GM12878 (cell line): ENCODE results near the gene TAF3. TPM values are rescaled to one million over a fixed set of nuclear protein-coding genes. Genes with fewer than 3 reads are reported as not detected.

Source experiments
- ATAC-seq: fragments of 200-7000 bp; cut with Tn5 transposase; 3 replicates; pipeline ENCODE4 v1.9.1; 2020; ENCODE audit warnings: mild to moderate bottlenecking, moderate library complexity
- BruUV-seq: library from RNA; stranded (reverse); fragments of 400-500 nt; replicated peaks from 2 replicates; lab custom pipeline; 2021; lab: Mats Ljungman, UMichigan
- CTCF ChIA-PET: fragments of 300-600 bp; sonication (Branson Sonifier 250); formaldehyde crosslinking; extraction: SDS; loops from one replicate; lab custom pipeline; 2021; ENCODE audit warnings: inconsistent platforms; lab: Yijun Ruan, JAX
- POLR2A ChIA-PET: fragments of 350-600 bp; formaldehyde crosslinking; extraction: SDS; loops from one replicate; lab custom pipeline; 2021; ENCODE audit warnings: inconsistent platforms; lab: Charles Lee
- RAD21 ChIA-PET: fragments of 300-600 bp; sonication (Branson Sonifier 250); formaldehyde crosslinking; loops from one replicate; lab custom pipeline; 2023; ENCODE audit warnings: antibody characterized with exemption; ENCODE audit not compliant: unreplicated experiment; lab: Charles Lee
- SMC1A ChIA-PET: fragments of 300-600 bp; sonication (Branson Sonifier 250); formaldehyde crosslinking; loops from one replicate; lab custom pipeline; 2023; ENCODE audit not compliant: unreplicated experiment, uncharacterized antibody; lab: Charles Lee
- DNase-seq: peaks from one replicate; pipeline ENCODE4 v3.0.0-alpha.2; 2011; ENCODE audit warnings: low read depth, low spot score
- FAIRE-seq: peaks from 3 replicates; lab custom pipeline; 2011; peaks lifted over from hg19 to GRCh38; lab: Jason Lieb, UNC
- H2AFZ ChIP-seq: 2 replicates; pipeline ENCODE4 v1.6.0; 2011; ENCODE audit warnings: low read depth, low read length, control low read depth; ENCODE audit not compliant: control insufficient read depth
- H3K27ac ChIP-seq: 2 replicates; pipeline ENCODE4 v1.5.1; 2011; ENCODE audit warnings: control low read depth; ENCODE audit not compliant: control insufficient read depth, insufficient read depth
- H3K27me3 ChIP-seq, 2 experiments: replicated peaks in 1 of 2; 2 replicates each; pipeline versions ENCODE4 v1.6.0 to v1.6.1; 2011; ENCODE audit warnings: low read length in 1 of 2; ENCODE audit not compliant: control insufficient read depth in 2 of 2, insufficient read depth in 2 of 2
- H3K36me3 ChIP-seq, 2 experiments: 2 replicates each; pipeline ENCODE4 v1.5.1; 2011; ENCODE audit warnings: low read length in 1 of 2; ENCODE audit not compliant: control insufficient read depth in 2 of 2, insufficient read depth in 2 of 2
- H3K4me1 ChIP-seq: 2 replicates; pipeline ENCODE4 v1.6.1; 2011; ENCODE audit warnings: mild to moderate bottlenecking, low read length, moderate library complexity, mixed read lengths; ENCODE audit not compliant: control insufficient read depth, insufficient read depth
- H3K4me2 ChIP-seq: 2 replicates; pipeline ENCODE4 v1.6.0; 2011; ENCODE audit warnings: control low read depth; ENCODE audit not compliant: control insufficient read depth, insufficient read depth
- H3K4me3 ChIP-seq: fragments of 200-600 bp; sonication (generic); 2 replicates; pipeline ENCODE4 v1.5.1; 2016
- H3K79me2 ChIP-seq: 2 replicates; pipeline ENCODE4 v1.6.0; 2011; ENCODE audit warnings: low read length; ENCODE audit not compliant: control insufficient read depth, insufficient read depth
- H3K9ac ChIP-seq: 2 replicates; pipeline ENCODE4 v1.8.0; 2011; ENCODE audit warnings: low read length, control low read depth, mixed read lengths; ENCODE audit not compliant: control insufficient read depth, insufficient read depth
- H3K9me3 ChIP-seq: replicated peaks from 3 replicates; pipeline ENCODE4 v1.5.1; 2011; ENCODE audit warnings: mild to moderate bottlenecking, low read length; ENCODE audit not compliant: control insufficient read depth, insufficient read depth
- H4K20me1 ChIP-seq: 2 replicates; pipeline ENCODE4 v1.6.0; 2011; ENCODE audit not compliant: control insufficient read depth, insufficient read depth
- ASH2L ChIP-seq: fragments of 300-600, 200-600 bp; sonication (generic); IDR thresholded peaks from 2 replicates; pipeline ENCODE4 v1.6.1; 2017; ENCODE audit warnings: low read depth, mild to moderate bottlenecking, borderline replicate concordance
- CBX5 ChIP-seq: sonication (generic); IDR thresholded peaks from 2 replicates; pipeline ENCODE4 v1.6.1; 2016; ENCODE audit warnings: low read depth, moderate library complexity, mild to moderate bottlenecking, inconsistent platforms
- CREM ChIP-seq: IDR thresholded peaks from 2 replicates; pipeline ENCODE4 v1.6.1; 2014; ENCODE audit warnings: antibody characterized with exemption, low read depth
- E2F8 ChIP-seq: fragments of 450-650 bp; IDR thresholded peaks from 2 replicates; pipeline ENCODE4 v1.6.1; 2018; ENCODE audit warnings: mild to moderate bottlenecking, low read depth, moderate library complexity; ENCODE audit not compliant: partially characterized antibody
- IRF4 ChIP-seq: IDR thresholded peaks from 2 replicates; pipeline ENCODE4 v1.6.1; 2011; ENCODE audit warnings: low read depth, low read length
- POLR2A ChIP-seq: IDR thresholded peaks from 2 replicates; pipeline ENCODE4 v1.6.1; 2011; ENCODE audit warnings: low read depth, mild to moderate bottlenecking, low read length
- POU2F2 ChIP-seq: IDR thresholded peaks from 3 replicates; pipeline ENCODE4 v1.6.1; 2011; ENCODE audit warnings: low read depth, mild to moderate bottlenecking, low read length, borderline replicate concordance
- RB1 ChIP-seq: fragments of 450-650 bp; formaldehyde crosslinking; IDR thresholded peaks from 2 replicates; pipeline ENCODE4 v1.6.1; 2017; ENCODE audit warnings: mild to moderate bottlenecking, borderline replicate concordance
- RELA ChIP-seq: fragments of 450-650 bp; IDR thresholded peaks from 2 replicates; pipeline ENCODE4 v1.8.0; 2014; ENCODE audit warnings: borderline replicate concordance; ENCODE audit not compliant: partially characterized antibody
- WGBS: methylation state at CpG from one replicate; pipeline ENCODE4 v1.1.6; 2016; ENCODE audit warnings: low lambda C conversion rate; ENCODE audit not compliant: insufficient replicate concordance, insufficient coverage; ENCODE audit errors: missing lambda C conversion rate; 5-methylcytosine and 5-hydroxymethylcytosine counted together
- in situ Hi-C: fragments of 300-500 bp; cut with MboI; formaldehyde crosslinking; loops from 9 replicates; pipeline ENCODE4 v1.14.3; 2018; ENCODE audit warnings: mixed read lengths
- intact Hi-C: fragments of 100-400 bp; cut with micrococcal nuclease; formaldehyde crosslinking; loops from one replicate; pipeline ENCODE4 v1.14.2; 2022; ENCODE audit not compliant: unreplicated experiment
- polyA plus RNA-seq, 11 experiments: library from polyadenylated mRNA; depleted of rRNA in 4 of 11; unstranded in 6 of 11; stranded (reverse) in 5 of 11; fragments of >200 nt; fragmentation: Nextera tagmentation in 4 of 11; fragmentation: Illumina TruSeq in 1 of 11; extraction: Ambion mirVana in 4 of 11; extraction: Trizol in 1 of 11; gene quantifications; 1 replicate in 1 of 11; 2 replicates in 10 of 11; pipeline versions ENCODE4 v1.2.1 to v1.2.3, GENCODE V29; 2011 to 2016; ENCODE audit warnings: inconsistent platforms in 2 of 11, missing spikeins in 2 of 11, low read depth in 1 of 11
- total RNA-seq, 4 experiments: library from RNA; depleted of rRNA in 3 of 4; stranded (reverse); fragments of >200 nt in 3 of 4; fragmentation: Illumina TruSeq in 1 of 4; extraction: Trizol in 1 of 4; gene quantifications; 2 replicates each; pipeline versions ENCODE4 v1.2.1 to v1.2.3, GENCODE V29; 2013 to 2021
- TF ChIP-seq, protein P1 (sequence below): fragments of 450-650 bp; IDR thresholded peaks from 2 replicates; pipeline ENCODE4 v1.6.1; 2016; ENCODE audit warnings: mild to moderate bottlenecking
- TF ChIP-seq, protein P2 (sequence below): fragments of 450-650 bp; formaldehyde crosslinking; IDR thresholded peaks from 2 replicates; pipeline ENCODE4 v1.5.0; 2022; ENCODE audit warnings: mild to moderate bottlenecking, missing genetic modification characterization

Gene TAF3
- total and polyA plus RNA-seq, 10 of the 15 experiments (the other 5 are each of a cell fraction or from before 2014, with no cell fraction given): 2.0 to 10.1 (median 3.7) TPM

DNA sequence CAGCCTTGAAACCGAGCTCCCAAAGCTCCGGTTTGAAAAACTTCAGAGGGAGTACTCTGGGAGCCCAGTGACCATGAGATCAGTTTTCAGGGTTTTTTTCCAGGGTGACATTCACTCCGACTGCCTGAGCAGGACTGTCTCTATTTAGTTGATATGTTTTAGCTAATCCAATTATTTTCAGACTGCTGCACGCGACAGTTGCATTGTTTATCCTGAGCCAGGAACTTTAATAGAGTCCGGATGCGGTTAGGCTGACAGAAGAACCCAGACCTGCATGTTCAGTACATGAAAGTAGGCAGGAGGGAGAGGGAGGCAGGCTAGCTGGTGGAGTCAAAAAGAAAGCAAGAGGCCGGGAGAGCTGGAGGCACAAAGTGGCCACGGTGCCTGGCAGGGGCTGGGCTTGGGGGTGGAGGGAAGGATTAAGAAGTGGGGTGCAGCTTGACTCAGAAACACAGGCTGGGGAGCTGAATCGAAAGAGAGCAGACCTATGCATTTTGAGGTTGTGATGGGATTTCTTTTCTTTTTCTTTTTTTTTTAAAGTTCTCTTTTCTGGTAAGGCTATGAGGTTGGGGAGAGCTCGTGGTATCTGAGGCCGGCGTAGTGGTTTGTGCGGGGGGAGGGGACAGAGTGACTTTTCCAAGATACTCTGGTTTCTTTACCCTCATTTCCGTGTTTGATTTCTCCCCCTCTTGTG is 241.9 kb downstream of the TAF3 start (continued):
- TF ChIP-seq, protein P1, sequence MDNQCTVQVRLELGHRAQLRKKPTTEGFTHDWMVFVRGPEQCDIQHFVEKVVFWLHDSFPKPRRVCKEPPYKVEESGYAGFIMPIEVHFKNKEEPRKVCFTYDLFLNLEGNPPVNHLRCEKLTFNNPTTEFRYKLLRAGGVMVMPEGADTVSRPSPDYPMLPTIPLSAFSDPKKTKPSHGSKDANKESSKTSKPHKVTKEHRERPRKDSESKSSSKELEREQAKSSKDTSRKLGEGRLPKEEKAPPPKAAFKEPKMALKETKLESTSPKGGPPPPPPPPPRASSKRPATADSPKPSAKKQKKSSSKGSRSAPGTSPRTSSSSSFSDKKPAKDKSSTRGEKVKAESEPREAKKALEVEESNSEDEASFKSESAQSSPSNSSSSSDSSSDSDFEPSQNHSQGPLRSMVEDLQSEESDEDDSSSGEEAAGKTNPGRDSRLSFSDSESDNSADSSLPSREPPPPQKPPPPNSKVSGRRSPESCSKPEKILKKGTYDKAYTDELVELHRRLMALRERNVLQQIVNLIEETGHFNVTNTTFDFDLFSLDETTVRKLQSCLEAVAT: peak; percentile 60; the same call in 1 of the 2 replicates
- TF ChIP-seq RELA: peak; percentile 31
- TF ChIP-seq POU2F2: 0 out of 3 replicates have a peak, but pooled peaks have one; percentile 22
- TF ChIP-seq POLR2A: peak; percentile 36; the same call in 1 of the 2 replicates
- TF ChIP-seq CBX5: 0 out of 2 replicates have a peak, but pooled peaks have one; percentile 4
- no peak for TF ChIP-seq RB1
- no peak for TF ChIP-seq CREM

DNA sequence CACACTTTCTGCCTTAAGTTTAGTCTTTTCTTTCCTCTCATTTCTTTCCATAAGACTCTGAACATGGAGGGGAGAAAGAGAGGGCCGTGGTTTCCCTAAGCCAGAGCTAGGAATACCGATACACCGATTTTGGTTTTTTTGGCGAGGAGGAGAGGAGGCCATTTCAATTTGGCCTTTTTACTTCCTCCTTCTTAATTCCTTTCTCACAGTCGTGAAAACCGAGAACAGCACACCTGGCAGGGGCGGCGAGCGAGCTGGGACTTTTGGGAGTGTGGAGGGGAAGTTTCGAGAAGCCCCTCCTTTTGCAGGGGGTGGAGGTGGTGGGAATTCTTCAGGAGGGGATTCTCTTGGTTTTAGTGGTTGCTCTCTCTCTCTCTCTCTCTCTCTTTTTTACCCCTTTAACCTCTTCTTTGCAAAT is 242.4 kb downstream of the TAF3 start:
- H3K4me3 ChIP-seq: peak overlapping the region; percentile 53
- BruUV-seq: no TSS peak
- H3K9ac ChIP-seq: peak overlapping the region; percentile 52
- FAIRE-seq (peak; percentile 41), DNase-seq (peak; percentile 27), ATAC-seq (peak; percentile 14)
- CTCF ChIA-PET: no interaction called here
- H3K27me3 ChIP-seq: no peaks in the 10 kb centered on the region
- H3K4me2 ChIP-seq: peak overlapping the region; percentile 98
- H3K9me3 ChIP-seq: no peaks in the 10 kb centered on the region
- RAD21 ChIA-PET: interaction anchor here (0.5 to 3.7 kb wide), 6 partner anchors 10 to 286 kb away, joined by 3 to 17 read pairs (median 5); no protein-coding TSS in a partner anchor
- SMC1A ChIA-PET: interaction anchor here (0.7 to 1.3 kb wide), 6 partner anchors 11 to 315 kb away, joined by 3 to 4 read pairs (median 4); no protein-coding TSS in a partner anchor
- POLR2A ChIA-PET: interaction anchor here (0.8 kb wide), 2 partner anchors 21 to 228 kb away, joined by 3 read pairs; no protein-coding TSS in a partner anchor
- no peaks in the 10 kb centered on the region for H3K36me3 ChIP-seq
- peak overlapping the region; percentile 77 for H2AFZ ChIP-seq
- in situ Hi-C loops (no loop called here), intact Hi-C loops (loop anchor here (2.0 kb wide), 1 partner anchor 72 kb away; no protein-coding TSS in a partner anchor)
- peak overlapping the region; percentile 78 for H3K27ac ChIP-seq
- H3K4me1 ChIP-seq: peaks cover 16% of the 10 kb centered on the region
- WGBS: 4% methylated on average over 10 of the region's 10 CpGs
- no peaks in the 10 kb centered on the region for H3K79me2 ChIP-seq
- no peaks in the 10 kb centered on the region for H4K20me1 ChIP-seq
- no peak for TF ChIP-seq IRF4
- TF ChIP-seq E2F8: no peak
- no peak for TF ChIP-seq ASH2L
- TF ChIP-seq, protein P2, sequence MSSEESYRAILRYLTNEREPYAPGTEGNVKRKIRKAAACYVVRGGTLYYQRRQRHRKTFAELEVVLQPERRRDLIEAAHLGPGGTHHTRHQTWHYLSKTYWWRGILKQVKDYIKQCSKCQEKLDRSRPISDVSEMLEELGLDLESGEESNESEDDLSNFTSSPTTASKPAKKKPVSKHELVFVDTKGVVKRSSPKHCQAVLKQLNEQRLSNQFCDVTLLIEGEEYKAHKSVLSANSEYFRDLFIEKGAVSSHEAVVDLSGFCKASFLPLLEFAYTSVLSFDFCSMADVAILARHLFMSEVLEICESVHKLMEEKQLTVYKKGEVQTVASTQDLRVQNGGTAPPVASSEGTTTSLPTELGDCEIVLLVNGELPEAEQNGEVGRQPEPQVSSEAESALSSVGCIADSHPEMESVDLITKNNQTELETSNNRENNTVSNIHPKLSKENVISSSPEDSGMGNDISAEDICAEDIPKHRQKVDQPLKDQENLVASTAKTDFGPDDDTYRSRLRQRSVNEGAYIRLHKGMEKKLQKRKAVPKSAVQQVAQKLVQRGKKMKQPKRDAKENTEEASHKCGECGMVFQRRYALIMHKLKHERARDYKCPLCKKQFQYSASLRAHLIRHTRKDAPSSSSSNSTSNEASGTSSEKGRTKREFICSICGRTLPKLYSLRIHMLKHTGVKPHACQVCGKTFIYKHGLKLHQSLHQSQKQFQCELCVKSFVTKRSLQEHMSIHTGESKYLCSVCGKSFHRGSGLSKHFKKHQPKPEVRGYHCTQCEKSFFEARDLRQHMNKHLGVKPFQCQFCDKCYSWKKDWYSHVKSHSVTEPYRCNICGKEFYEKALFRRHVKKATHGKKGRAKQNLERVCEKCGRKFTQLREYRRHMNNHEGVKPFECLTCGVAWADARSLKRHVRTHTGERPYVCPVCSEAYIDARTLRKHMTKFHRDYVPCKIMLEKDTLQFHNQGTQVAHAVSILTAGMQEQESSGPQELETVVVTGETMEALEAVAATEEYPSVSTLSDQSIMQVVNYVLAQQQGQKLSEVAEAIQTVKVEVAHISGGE: no peak
